Keratinocyte (primary cell): ENCODE data around the gene LRRTM3. TPM values are rescaled to one million over a fixed set of nuclear protein-coding genes. Genes with fewer than 3 reads are reported as not detected.

ENCODE experiments used
- DNase-seq: peaks from one replicate; pipeline ENCODE4 v3.0.0-alpha.2; 2011; ENCODE audit warnings: low read depth, missing footprints, low spot score
- FAIRE-seq: peaks from 2 replicates; lab custom pipeline; 2011; peaks lifted over from hg19 to GRCh38; lab: Jason Lieb, UNC
- H2AFZ ChIP-seq: 2 replicates; pipeline ENCODE4 v1.6.0; 2012; ENCODE audit warnings: low read length, control low read depth, inconsistent platforms; ENCODE audit not compliant: control insufficient read depth
- H3K27ac ChIP-seq: 2 replicates; pipeline ENCODE4 v1.5.1; 2011; ENCODE audit warnings: low read length; ENCODE audit not compliant: control insufficient read depth, insufficient read depth
- H3K27me3 ChIP-seq: 3 replicates; pipeline ENCODE4 v1.6.0; 2011; ENCODE audit warnings: low read length; ENCODE audit not compliant: control insufficient read depth, insufficient read depth; ENCODE audit errors: extremely low read depth
- H3K36me3 ChIP-seq, 2 experiments: 2 replicates in 1 of 2; 3 replicates in 1 of 2; pipeline ENCODE4 v1.5.1; 2011; ENCODE audit warnings: low read length in 2 of 2, mild to moderate bottlenecking in 1 of 2; ENCODE audit not compliant: control insufficient read depth in 2 of 2, insufficient read depth in 2 of 2; ENCODE audit errors: extremely low read depth in 1 of 2
- H3K4me1 ChIP-seq: 3 replicates; pipeline ENCODE4 v1.5.1; 2011; ENCODE audit warnings: low read length; ENCODE audit not compliant: control insufficient read depth, insufficient read depth; ENCODE audit errors: extremely low read depth
- H3K4me2 ChIP-seq: 3 replicates; pipeline ENCODE4 v1.6.0; 2011; ENCODE audit warnings: low read depth, low read length; ENCODE audit not compliant: control insufficient read depth, insufficient read depth; ENCODE audit errors: extremely low read depth
- H3K4me3 ChIP-seq, 3 experiments: fragments of 200-600 bp in 1 of 3; sonication (generic) in 1 of 3; 2 replicates in 2 of 3; 3 replicates in 1 of 3; pipeline ENCODE4 v1.5.1; 2011 to 2016; ENCODE audit warnings: low read length in 3 of 3, mild to moderate bottlenecking in 3 of 3, control low read depth in 2 of 3, inconsistent platforms in 1 of 3, low read depth in 1 of 3, mixed read lengths in 1 of 3, mixed run types in 1 of 3, moderate library complexity in 1 of 3; ENCODE audit not compliant: control insufficient read depth in 2 of 3, insufficient read depth in 2 of 3; ENCODE audit errors: extremely low read depth in 1 of 3
- H3K79me2 ChIP-seq: 2 replicates; pipeline ENCODE4 v1.6.0; 2012; ENCODE audit warnings: low read length; ENCODE audit not compliant: control insufficient read depth, insufficient read depth
- H3K9ac ChIP-seq: 3 replicates; pipeline ENCODE4 v1.6.0; 2011; ENCODE audit warnings: low read length; ENCODE audit not compliant: control insufficient read depth, insufficient read depth; ENCODE audit errors: extremely low read depth
- H3K9me1 ChIP-seq: 3 replicates; pipeline ENCODE4 v1.6.0; 2011; ENCODE audit warnings: low read length; ENCODE audit not compliant: control insufficient read depth, insufficient read depth; ENCODE audit errors: extremely low read depth
- H3K9me3 ChIP-seq: 2 replicates; pipeline ENCODE4 v1.5.1; 2012; ENCODE audit warnings: low read depth, low read length; ENCODE audit not compliant: control insufficient read depth
- H4K20me1 ChIP-seq: 3 replicates; pipeline ENCODE4 v1.6.0; 2011; ENCODE audit warnings: low read length; ENCODE audit not compliant: control insufficient read depth, insufficient read depth; ENCODE audit errors: extremely low read depth
- EZH2 ChIP-seq: IDR thresholded peaks from one replicate; pipeline ENCODE4 v1.6.1; 2012; ENCODE audit warnings: inconsistent platforms, mild to moderate bottlenecking, low read length, moderate library complexity
- dilution Hi-C: fragments of 300-500 bp; cut with MboI; formaldehyde crosslinking; loops from one replicate; pipeline ENCODE4 v1.7.0; 2020; ENCODE audit warnings: low sequenced_read_pairs; ENCODE audit not compliant: extremely low pct_ligation_motif_present
- polyA plus RNA-seq, 5 experiments: library from polyadenylated mRNA; depleted of rRNA in 3 of 5; stranded (reverse) in 3 of 5; stranded (forward) in 1 of 5; unstranded in 1 of 5; fragments of >200 nt; gene quantifications; 1 replicate in 1 of 5; 2 replicates in 3 of 5; 3 replicates in 1 of 5; pipeline versions ENCODE4 v1.2.1 to v1.2.3, GENCODE V29; 2011 to 2012; ENCODE audit warnings: missing spikeins in 2 of 5, low read depth in 1 of 5, low replicate concordance in 1 of 5
- TF ChIP-seq, protein P1 (sequence below), 3 experiments: IDR thresholded peaks in 1 of 3; conservative IDR thresholded peaks in 1 of 3; optimal IDR thresholded peaks in 1 of 3; 2 replicates in 2 of 3; 3 replicates in 1 of 3; pipeline versions ENCODE3 to v1.5.1; 2011; ENCODE audit warnings: low read length in 3 of 3, mild to moderate bottlenecking in 3 of 3, moderate library complexity in 2 of 3, control low read depth in 1 of 3, inconsistent platforms in 1 of 3; ENCODE audit not compliant: insufficient read depth in 2 of 3; ENCODE audit errors: extremely low read depth in 1 of 3

The LRRTM3 gene
- polyA plus RNA-seq, 1 donor (not counting 4 experiments of a cell fraction or from before 2014, with no cell fraction given), result not detected

DNA sequence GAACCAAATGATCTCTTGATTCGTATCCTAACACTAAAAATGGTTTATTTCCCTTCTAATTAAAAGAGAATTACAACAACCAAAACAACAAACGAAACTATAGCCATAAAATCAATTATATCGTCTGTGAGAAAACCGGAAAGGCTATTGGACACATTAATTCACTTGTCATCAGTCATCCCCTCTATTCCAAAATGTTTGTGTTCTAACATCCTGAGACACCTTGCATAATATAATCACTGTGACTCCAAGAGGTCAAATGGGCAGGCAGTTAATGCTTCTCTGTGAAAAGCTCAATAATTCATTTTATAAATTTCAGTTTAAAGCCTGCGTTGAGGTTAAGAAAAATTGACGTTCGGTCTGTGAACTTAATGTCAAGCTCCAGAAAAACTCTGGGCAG is 463 bp upstream of the LRRTM3 start:
- H3K9me3 ChIP-seq, result no peaks in the 10 kb centered on the region
- H3K4me2 ChIP-seq, result no peak overlapping the region
- no peaks in the 10 kb centered on the region for H4K20me1 ChIP-seq
- H3K4me1 ChIP-seq, result no peaks in the 10 kb centered on the region
- no peaks in the 10 kb centered on the region for H3K79me2 ChIP-seq
- no peak overlapping the region for H3K9ac ChIP-seq
- no peaks in the 10 kb centered on the region for H3K9me1 ChIP-seq
- FAIRE-seq, result no peak
- no peak overlapping the region for H3K27ac ChIP-seq
- H2AFZ ChIP-seq, result no peak overlapping the region
- DNase-seq, result no peak
- peaks cover 20% of the 10 kb centered on the region for H3K27me3 ChIP-seq
- H3K36me3 ChIP-seq, result no peaks in the 10 kb centered on the region
- TF ChIP-seq EZH2, result no peak
- TF ChIP-seq, protein P1, sequence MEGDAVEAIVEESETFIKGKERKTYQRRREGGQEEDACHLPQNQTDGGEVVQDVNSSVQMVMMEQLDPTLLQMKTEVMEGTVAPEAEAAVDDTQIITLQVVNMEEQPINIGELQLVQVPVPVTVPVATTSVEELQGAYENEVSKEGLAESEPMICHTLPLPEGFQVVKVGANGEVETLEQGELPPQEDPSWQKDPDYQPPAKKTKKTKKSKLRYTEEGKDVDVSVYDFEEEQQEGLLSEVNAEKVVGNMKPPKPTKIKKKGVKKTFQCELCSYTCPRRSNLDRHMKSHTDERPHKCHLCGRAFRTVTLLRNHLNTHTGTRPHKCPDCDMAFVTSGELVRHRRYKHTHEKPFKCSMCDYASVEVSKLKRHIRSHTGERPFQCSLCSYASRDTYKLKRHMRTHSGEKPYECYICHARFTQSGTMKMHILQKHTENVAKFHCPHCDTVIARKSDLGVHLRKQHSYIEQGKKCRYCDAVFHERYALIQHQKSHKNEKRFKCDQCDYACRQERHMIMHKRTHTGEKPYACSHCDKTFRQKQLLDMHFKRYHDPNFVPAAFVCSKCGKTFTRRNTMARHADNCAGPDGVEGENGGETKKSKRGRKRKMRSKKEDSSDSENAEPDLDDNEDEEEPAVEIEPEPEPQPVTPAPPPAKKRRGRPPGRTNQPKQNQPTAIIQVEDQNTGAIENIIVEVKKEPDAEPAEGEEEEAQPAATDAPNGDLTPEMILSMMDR (optimal IDR thresholded peaks at IDR 0.05 in 1 of 3, IDR thresholded peaks at IDR 0.05 in 1 of 3, conservative IDR thresholded peaks at IDR 0.05 in 1 of 3; ENCODE audit: extremely low read depth in 1 of 3, insufficient read depth in 2 of 3, low read length in 3 of 3), result no peak
- no peak overlapping the region for H3K4me3 ChIP-seq
- dilution Hi-C loops, result no loop called here

DNA sequence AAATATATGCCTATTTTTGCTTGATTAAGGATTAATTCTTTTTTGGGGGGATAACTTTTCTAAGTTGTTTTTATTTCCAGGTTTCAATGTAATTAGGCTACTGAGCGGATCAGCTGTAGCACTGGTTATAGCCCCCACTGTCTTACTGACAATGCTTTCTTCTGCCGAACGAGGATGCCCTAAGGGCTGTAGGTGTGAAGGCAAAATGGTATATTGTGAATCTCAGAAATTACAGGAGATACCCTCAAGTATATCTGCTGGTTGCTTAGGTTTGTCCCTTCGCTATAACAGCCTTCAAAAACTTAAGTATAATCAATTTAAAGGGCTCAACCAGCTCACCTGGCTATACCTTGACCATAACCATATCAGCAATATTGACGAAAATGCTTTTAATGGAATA is 1.0 kb downstream of the LRRTM3 start:
- TF ChIP-seq EZH2, result no peak
- TF ChIP-seq, protein P1 (optimal IDR thresholded peaks at IDR 0.05 in 1 of 3, IDR thresholded peaks at IDR 0.05 in 1 of 3, conservative IDR thresholded peaks at IDR 0.05 in 1 of 3; ENCODE audit: extremely low read depth in 1 of 3, insufficient read depth in 2 of 3, low read length in 3 of 3), result no peak
- Histone ChIP-seq H3K4me2 (no peak overlapping the region), H3K36me3 (no peaks in the 10 kb centered on the region), H3K27me3 (peaks cover 20% of the 10 kb centered on the region), H3K4me3 (no peak overlapping the region), H3K4me1 (no peaks in the 10 kb centered on the region), H3K9me1 (no peaks in the 10 kb centered on the region), H3K27ac (no peak overlapping the region), H3K79me2 (no peaks in the 10 kb centered on the region), H2AFZ (no peak overlapping the region), H4K20me1 (no peaks in the 10 kb centered on the region), H3K9ac (no peak overlapping the region), H3K9me3 (no peaks in the 10 kb centered on the region)
- dilution Hi-C loops, result no loop called here
- no peak for DNase-seq
- no peak for FAIRE-seq
